H4 (cell line): Measurements from ENCODE around the gene MICAL3. TPM values are rescaled to one million over a fixed set of nuclear protein-coding genes. Genes with fewer than 3 reads are reported as not detected.

ENCODE experiments used
- DNase-seq: peaks from one replicate; pipeline ENCODE4 v3.0.0-alpha.2; 2015; ENCODE audit warnings: low spot score
- total RNA-seq: library from RNA; depleted of rRNA; stranded (reverse); fragments of >200 nt; shearing (Covaris generic); gene quantifications from 2 replicates; pipeline ENCODE4 v1.2.3, GENCODE V29; 2014

MICAL3 gene
- total RNA-seq, 1 experiment from 2014 or later, result 7.0 TPM

- DNase-seq, result no peak
Measured at GRCh38 chr22:17955590-17956379, 68.6 kb downstream of the MICAL3 start.

DNA sequence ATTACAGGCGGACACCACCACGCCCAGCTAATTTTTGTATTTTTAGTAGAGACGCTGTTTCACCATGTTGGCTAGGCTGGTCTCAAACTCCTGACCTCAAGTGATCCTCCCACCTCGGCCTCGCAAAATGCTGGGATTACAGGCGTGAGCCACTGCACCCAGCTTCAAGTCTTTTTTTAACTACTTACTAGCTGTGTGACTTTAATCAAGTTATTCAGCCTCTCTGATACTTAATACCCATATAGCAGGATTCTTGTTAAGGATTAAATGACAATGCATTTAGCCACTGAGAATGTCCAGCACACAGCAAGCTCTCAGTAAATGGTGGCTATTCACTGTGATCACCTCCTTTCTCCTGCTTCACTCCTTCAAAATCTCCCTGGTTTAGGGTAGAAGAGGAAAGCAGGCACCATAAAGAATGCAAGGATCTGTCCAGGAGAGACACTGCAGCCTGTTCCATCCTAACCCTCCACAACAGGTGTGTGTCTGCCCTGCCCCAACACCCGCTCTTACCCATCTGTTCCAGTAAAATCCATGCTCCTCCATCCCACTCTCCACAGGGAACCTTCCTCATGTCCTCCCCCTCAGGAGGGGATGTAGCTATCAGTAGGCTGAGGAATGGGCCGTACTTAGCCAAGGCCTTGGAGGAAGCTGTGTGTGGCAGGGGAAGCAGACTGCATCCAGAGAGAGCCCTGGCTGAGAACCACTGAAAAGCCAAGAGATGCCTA, 69.3 kb downstream of the MICAL3 start:
- no peak for DNase-seq

DNA sequence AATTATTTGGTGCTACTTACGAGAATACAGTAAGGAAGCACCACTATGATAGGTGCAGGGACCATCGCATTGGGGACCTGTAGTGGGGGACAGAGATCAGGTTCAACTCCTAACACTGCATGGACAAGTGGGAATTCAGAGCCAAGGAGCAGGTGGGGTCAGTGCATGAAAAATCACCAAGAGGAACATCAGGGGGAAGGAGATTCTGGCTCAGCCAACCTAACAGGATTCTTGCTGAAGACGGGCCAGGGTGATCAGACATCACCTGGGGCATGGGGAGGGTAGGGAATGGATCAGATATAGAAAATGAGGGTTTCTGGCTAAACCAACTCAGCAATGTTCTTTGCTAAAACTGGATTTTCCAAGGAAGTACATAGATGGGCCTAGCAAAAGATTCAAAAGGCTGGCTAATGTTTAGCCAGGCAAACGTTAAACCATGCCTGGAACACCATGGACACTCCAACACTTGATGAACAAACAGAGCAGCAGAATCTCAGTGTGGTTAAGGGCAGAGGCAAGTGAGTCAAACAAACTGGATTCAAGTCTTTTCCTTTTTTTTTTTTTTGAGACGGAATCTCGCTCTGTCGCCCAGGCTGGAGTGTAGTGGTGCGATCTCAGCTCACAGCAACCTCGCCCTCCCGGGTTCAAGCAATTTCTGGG, 70.0 kb downstream of the MICAL3 start:
- no peak for DNase-seq

DNA sequence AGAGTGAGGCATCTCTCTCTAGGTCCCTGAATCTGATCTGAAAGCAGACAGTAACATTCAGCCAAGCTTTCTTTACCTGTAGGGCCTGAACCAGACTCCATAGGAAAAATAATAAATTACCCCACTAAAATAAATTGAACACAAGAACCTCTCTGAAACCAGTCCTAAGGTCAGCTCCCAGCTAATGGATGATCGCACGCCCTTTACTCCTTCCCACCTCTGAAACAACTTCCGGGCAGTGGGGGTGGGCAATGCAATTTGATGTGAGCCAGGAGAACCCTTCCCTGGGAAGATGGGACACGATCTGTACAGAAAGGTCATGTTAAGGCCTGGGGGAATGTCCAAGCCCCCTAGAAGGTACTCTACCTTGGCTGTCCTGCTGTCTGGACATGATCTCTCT, 71.2 kb downstream of the MICAL3 start:
- no peak for DNase-seq

- DNase-seq, result no peak
Measured at GRCh38 chr22:17952273-17952801, 72.0 kb downstream of the MICAL3 start.

DNA sequence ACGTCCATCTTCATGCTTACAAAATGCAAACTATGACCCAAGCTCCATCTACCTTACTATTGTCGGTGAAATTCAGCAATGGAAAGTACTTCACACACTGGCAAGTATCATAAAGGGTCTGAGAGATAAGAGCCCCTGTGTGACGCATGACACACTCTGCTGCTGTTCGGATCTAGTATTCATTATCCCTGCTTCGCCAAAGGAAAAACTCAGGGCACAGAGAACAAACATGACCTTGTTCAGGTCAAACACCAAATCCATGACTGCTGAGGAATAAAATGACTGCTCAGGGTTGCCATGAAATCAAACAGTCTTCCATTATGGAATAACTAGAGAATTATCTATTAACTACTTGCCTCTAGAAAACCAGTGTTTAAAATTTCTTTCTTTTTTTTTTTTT, 73.0 kb downstream of the MICAL3 start:
- no peak for DNase-seq

GRCh38 chr22:17950651-17951214, 73.6 kb downstream of the MICAL3 start:
- no peak for DNase-seq

GRCh38 chr22:17949642-17950473, 74.5 kb downstream of the MICAL3 start:
- no peak for DNase-seq

- no peak for DNase-seq
Measured at GRCh38 chr22:17948101-17948500, 76.3 kb downstream of the MICAL3 start.

DNA sequence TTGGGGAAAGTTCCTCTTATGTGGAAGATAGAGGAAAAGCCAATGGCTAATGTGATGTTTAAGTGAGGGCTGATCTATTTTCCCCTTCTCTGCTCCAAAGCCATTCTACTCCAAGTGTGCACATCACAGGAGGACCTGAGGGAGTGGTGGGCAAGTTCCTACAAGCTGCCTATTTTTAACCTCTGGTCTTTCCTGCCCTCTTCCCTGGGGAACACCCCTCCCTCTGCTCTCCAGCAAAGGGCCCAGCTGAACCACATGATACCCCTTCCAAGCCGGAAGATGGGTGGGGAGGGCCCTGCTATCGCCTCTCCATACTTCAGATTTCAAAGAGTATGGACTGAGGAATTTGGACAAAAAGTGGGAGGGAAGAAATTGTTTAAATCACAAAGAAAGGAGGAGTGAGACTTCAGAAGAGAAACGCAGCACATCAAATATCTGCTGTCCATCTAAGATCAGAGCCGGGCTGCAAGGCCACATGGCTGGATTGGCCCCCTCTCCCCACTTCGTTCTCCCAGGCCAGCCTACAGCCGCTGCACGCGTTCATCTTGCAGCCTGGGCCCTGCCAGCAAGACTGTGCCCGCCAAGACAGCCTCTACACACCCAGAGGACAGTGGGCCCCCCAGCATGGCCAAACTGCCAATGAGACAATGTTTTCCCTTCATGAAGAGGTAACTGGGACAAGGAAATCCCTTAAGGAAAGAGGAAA, 77.5 kb downstream of the MICAL3 start:
- DNase-seq, result no peak

DNA sequence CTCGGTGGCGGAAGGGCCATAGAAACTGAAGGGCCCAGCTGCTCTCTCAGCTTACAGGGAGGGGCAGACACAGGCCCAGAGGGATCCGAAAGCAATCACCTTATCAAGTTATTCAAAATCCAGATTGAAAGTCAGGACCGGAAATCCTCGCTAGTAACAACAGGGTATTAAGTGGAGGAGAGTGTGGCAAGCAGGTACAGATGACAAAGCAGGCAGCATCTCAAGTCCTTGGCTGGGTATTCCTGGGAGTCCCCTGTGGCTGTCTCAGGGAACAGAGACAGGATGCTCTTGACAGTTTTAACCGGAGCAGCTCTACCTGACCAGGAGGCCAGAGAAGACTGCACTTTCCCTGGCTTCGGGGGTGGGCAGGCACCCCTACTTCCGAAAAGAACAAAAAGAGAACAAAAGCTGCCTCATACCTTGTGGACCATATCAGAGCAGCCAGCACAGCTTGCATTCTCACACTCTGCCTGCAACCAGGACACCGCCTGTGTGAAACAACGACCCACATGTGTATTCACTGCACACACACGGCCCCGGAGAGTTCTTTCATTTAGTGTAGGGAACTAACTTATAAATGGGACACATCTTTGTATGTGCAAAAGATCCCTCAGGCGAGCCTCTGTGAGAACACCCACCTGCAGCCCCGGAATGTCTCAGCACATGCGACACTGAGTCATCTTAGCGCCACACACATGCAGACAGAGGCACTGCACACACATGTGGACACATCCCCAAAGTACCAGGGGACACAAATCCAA, 78.3 kb downstream of the MICAL3 start:
- no peak for DNase-seq

DNA sequence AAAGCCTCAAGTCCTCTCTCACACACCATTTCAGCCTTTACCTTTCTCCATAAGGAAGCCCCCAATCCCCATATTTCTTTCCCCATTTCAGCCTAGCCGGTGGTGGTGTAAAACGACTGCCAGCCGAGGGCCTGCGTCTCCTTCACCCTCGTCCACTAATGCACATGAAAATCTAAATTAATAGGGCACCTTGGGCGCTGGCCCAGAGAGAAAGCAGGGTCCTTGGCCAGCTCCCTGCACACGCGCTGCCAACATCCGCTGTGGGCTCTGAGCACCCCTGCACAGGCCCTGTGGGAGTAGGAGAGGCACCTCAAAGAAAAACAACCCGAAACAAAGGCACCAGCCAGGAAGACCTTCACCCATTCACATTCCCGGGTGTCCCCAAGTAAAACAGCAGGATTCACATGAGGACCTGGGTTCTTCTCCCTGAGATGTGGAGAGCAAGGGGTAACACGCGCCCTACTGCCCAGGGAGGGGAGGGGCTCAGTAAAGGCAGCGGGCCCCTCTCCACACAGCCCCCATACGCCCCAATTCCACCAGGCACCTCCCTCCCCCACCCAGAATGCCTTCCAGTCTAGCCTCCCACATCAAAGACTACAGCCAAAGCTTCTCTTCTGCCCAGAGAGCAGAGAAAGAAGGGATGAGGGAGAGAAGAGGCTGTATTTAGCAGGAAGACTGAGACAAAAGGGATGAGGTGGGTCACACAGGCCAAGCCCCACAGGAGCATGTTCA, 79.0 kb downstream of the MICAL3 start:
- DNase-seq, result no peak

DNA sequence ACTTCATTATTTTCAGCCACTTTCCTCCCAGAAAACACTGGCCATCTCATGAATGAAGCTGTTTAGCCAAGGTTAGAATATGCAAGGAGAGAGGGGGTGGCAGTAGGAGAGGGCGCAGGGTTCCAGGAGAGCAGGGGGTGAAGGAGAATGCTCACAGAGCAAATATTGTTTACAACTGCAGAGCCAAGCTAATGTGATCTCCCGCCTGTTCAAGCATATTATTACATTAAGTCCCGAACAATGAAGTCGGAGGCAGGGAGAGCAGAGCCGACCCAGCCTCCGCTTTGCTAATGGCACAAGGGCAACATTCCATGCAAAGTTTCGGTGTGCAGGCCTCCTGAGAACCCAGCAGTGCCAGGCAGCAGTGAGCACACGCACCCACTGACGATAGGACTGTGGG, 80.1 kb downstream of the MICAL3 start:
- DNase-seq, result no peak

DNA sequence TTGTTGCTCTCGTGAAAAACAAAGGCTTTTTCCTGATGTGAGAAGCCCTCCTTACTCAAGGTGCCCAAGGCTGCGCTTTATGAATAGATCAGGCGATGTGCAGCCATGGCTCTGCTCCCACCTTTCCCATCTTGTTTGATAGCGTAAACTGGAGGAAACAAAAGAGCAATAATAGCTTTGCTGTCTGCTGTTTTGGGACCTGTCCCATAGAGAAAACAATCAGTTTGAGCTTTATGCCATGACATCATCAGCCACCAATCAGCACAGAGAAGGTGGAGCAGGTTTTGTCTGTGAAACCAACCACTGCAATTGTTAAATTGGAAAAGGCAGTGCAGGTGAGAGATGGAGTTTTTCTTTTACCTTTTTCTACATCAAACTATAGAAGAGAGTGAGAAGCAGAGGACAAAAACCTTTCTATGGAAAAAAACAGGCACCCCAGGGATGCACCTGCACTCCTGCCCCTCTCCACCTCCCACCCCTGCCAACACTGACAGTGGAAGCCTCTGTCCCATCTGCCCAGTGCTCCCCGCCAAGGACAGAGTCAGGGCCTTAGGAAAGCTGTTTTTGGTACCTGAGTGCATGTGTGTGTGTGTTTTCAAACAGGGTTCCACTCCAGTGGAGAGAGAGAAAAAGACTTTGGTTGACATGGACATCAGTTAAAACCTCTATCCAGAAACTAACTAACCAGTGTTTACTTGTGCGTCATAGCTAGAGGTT, 80.7 kb downstream of the MICAL3 start:
- DNase-seq, result no peak

DNA sequence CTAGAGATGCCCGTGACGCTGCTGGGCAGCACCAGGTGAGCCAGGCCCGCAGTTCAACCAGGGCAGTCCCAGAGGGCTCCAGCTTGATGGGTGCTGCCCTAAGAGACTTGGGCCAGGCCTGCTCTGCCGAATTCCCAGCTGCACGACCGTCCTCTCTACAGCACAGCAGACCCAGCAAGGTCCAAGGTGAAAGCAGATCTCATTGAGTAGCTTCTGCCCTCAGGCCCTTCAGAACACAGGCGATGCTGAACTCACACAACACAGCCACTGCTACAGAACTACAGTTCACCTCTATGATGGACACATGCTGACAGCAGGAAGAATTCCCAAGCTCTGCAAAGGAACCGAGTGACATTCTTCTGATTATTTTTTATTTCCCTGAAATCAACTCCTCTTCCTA, 81.6 kb downstream of the MICAL3 start:
- no peak for DNase-seq

DNA sequence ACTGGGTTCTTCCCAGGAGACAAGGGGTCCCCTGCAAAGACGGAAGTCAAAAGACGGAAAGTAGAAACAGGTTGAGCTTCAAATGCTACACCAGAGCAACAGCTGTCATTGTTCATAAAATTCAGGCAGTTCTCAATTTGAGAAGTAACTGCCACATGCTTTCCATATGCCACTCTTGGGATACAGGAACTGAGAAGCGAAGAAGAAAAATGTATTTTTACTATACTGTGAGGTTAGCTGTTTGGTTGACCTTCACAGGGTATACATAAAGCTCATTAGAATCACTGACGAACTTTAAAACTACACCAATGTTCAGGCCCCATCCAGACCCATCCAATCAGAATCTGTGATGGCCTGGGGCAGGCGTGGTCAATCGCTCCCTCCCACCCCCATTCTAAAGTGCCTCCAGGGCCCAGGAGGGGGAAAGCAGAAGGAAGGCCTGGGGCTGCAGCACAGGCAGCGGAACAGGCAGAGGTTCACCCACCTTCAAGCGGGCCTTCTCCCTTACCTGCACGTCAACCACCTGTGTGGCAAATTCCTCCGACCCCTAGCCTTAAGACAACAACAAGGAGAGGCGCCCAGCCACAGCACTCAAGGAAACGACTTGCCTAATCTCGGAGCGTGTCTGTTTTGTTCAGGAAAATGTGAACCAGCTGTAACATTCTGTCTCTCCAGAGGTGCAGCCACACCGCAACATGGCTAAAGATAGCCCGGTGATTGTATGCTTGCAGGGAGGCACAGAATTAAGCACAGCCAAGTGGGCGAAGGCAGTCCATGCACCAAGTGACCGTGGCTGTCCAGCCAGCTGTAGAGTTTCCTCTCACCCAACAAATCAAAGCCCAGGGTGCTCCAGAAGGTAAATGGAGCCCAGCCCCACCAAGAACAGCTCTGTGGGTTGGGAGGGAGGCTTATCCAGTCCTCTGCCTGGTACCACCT, 82.6 kb downstream of the MICAL3 start:
- DNase-seq, result no peak

- no peak for DNase-seq
Measured at GRCh38 chr22:17939579-17939978, 84.8 kb downstream of the MICAL3 start.
